ENCODE data around the gene SYCE3. TPM values are rescaled to one million over a fixed set of nuclear protein-coding genes. Genes with fewer than 3 reads are reported as not detected.

SYCE3 gene
- polyA plus RNA-seq, 2 donors: 0.32 TPM; not detected in 1

GRCh38 chr22:50527921-50528681 is 34.6 kb downstream of the SYCE3 start:
- peaks cover 0 to 2% of the 10 kb centered on the region in 2 donors for H3K9me3 ChIP-seq (ENCODE audit: control insufficient read depth in 2 of 2, insufficient read depth in 1 of 2, low read depth in 1 of 2, low read length in 1 of 2)
- peaks cover 3 to 9% of the 10 kb centered on the region in 2 donors for H3K36me3 ChIP-seq (ENCODE audit: control insufficient read depth in 2 of 2, insufficient read depth in 2 of 2, low read length in 1 of 2)
- peaks cover 13 to 39% of the 10 kb centered on the region in 2 donors for H3K4me1 ChIP-seq (ENCODE audit: control insufficient read depth in 2 of 2, insufficient read depth in 2 of 2, low read length in 1 of 2)
- 88 to 90% methylated on average over 18 of the region's 18 CpGs for WGBS, 2 donors
- H3K27me3 ChIP-seq (ENCODE audit: control insufficient read depth in 1 of 2, insufficient read depth in 2 of 2, low read length in 2 of 2): no peaks in the 10 kb centered on the region
- peak overlapping the region in 1 of 2 donors; percentile 99 for H3K27ac ChIP-seq (ENCODE audit: low read depth in 2 of 2, low read length in 1 of 2)
- no peak overlapping the region for H3K4me3 ChIP-seq (ENCODE audit: low read depth in 1 of 2, low read length in 2 of 2)

- peaks cover 0 to 2% of the 10 kb centered on the region in 2 donors for H3K9me3 ChIP-seq (ENCODE audit: control insufficient read depth in 2 of 2, insufficient read depth in 1 of 2, low read depth in 1 of 2, low read length in 1 of 2)
- no peaks in the 10 kb centered on the region for H3K27me3 ChIP-seq (ENCODE audit: control insufficient read depth in 1 of 2, insufficient read depth in 2 of 2, low read length in 2 of 2)
- H3K4me1 ChIP-seq (ENCODE audit: control insufficient read depth in 2 of 2, insufficient read depth in 2 of 2, low read length in 1 of 2): peaks cover 13 to 37% of the 10 kb centered on the region in 2 donors
- peak overlapping the region; percentile 90 to 100 for H3K27ac ChIP-seq (ENCODE audit: low read depth in 2 of 2, low read length in 1 of 2)
- peak overlapping the region; percentile 62 to 75 for H3K4me3 ChIP-seq (ENCODE audit: low read depth in 1 of 2, low read length in 2 of 2)
- 37 to 48% methylated on average over 28 to 29 of the region's 29 CpGs for WGBS, 2 donors
- peaks cover 7 to 19% of the 10 kb centered on the region in 2 donors for H3K36me3 ChIP-seq (ENCODE audit: control insufficient read depth in 2 of 2, insufficient read depth in 2 of 2, low read length in 1 of 2)
Observed at GRCh38 chr22:50526834-50527801, 35.6 kb downstream of the SYCE3 start.

GRCh38 chr22:50526108-50526833 is 36.4 kb downstream of the SYCE3 start:
- peak overlapping the region; percentile 62 to 75 for H3K4me3 ChIP-seq (ENCODE audit: low read depth in 1 of 2, low read length in 2 of 2)
- 1% methylated on average over 46 to 77 of the region's 77 CpGs for WGBS, 2 donors
- no peaks in the 10 kb centered on the region for H3K27me3 ChIP-seq (ENCODE audit: control insufficient read depth in 1 of 2, insufficient read depth in 2 of 2, low read length in 2 of 2)
- H3K27ac ChIP-seq (ENCODE audit: low read depth in 2 of 2, low read length in 1 of 2): peak overlapping the region; percentile 90 to 100
- peaks cover 0 to 2% of the 10 kb centered on the region in 2 donors for H3K9me3 ChIP-seq (ENCODE audit: control insufficient read depth in 2 of 2, insufficient read depth in 1 of 2, low read depth in 1 of 2, low read length in 1 of 2)
- H3K36me3 ChIP-seq (ENCODE audit: control insufficient read depth in 2 of 2, insufficient read depth in 2 of 2, low read length in 1 of 2): peaks cover 15 to 27% of the 10 kb centered on the region in 2 donors
- H3K4me1 ChIP-seq (ENCODE audit: control insufficient read depth in 2 of 2, insufficient read depth in 2 of 2, low read length in 1 of 2): peaks cover 13 to 37% of the 10 kb centered on the region in 2 donors

GRCh38 chr22:50525858-50526107 is 36.9 kb downstream of the SYCE3 start:
- 0% methylated on average over 20 to 33 of the region's 33 CpGs for WGBS, 2 donors
- peak overlapping the region; percentile 90 to 100 for H3K27ac ChIP-seq (ENCODE audit: low read depth in 2 of 2, low read length in 1 of 2)

GRCh38 chr22:50525104-50525857 is 37.4 kb downstream of the SYCE3 start, which contains the start of gene SCO2:
Gene SCO2, minus strand, starts transcription at chr22:50525598. Its CDS starts 1,187 bp downstream, at chr22:50524411.
- H3K4me1 ChIP-seq (ENCODE audit: control insufficient read depth in 2 of 2, insufficient read depth in 2 of 2, low read length in 1 of 2): peaks cover 13 to 37% of the 10 kb centered on the region in 2 donors
- H3K27me3 ChIP-seq (ENCODE audit: control insufficient read depth in 1 of 2, insufficient read depth in 2 of 2, low read length in 2 of 2): no peaks in the 10 kb centered on the region
- H3K27ac ChIP-seq (ENCODE audit: low read depth in 2 of 2, low read length in 1 of 2): peak within 1 kb of the TSS; percentile 90 to 100
- peaks cover 0 to 2% of the 10 kb centered on the region in 2 donors for H3K9me3 ChIP-seq (ENCODE audit: control insufficient read depth in 2 of 2, insufficient read depth in 1 of 2, low read depth in 1 of 2, low read length in 1 of 2)
- peaks cover 15 to 31% of the 10 kb centered on the region in 2 donors for H3K36me3 ChIP-seq (ENCODE audit: control insufficient read depth in 2 of 2, insufficient read depth in 2 of 2, low read length in 1 of 2)
- WGBS, 2 donors: 0 to 1% methylated on average over 67 to 84 of the region's 84 CpGs
- H3K4me3 ChIP-seq (ENCODE audit: low read depth in 1 of 2, low read length in 2 of 2): peak within 1 kb of the TSS; percentile 62 to 75

More at GRCh38 chr22:50525858-50526107, 36.9 kb downstream of the SYCE3 start:
- H3K27me3 ChIP-seq (ENCODE audit: control insufficient read depth in 1 of 2, insufficient read depth in 2 of 2, low read length in 2 of 2): no peaks in the 10 kb centered on the region
- peaks cover 13 to 37% of the 10 kb centered on the region in 2 donors for H3K4me1 ChIP-seq (ENCODE audit: control insufficient read depth in 2 of 2, insufficient read depth in 2 of 2, low read length in 1 of 2)
- peaks cover 0 to 2% of the 10 kb centered on the region in 2 donors for H3K9me3 ChIP-seq (ENCODE audit: control insufficient read depth in 2 of 2, insufficient read depth in 1 of 2, low read depth in 1 of 2, low read length in 1 of 2)
- peak overlapping the region; percentile 62 to 75 for H3K4me3 ChIP-seq (ENCODE audit: low read depth in 1 of 2, low read length in 2 of 2)
- peaks cover 15 to 31% of the 10 kb centered on the region in 2 donors for H3K36me3 ChIP-seq (ENCODE audit: control insufficient read depth in 2 of 2, insufficient read depth in 2 of 2, low read length in 1 of 2)

- H3K36me3 ChIP-seq (ENCODE audit: control insufficient read depth in 2 of 2, insufficient read depth in 2 of 2, low read length in 1 of 2): peaks cover 15 to 31% of the 10 kb centered on the region in 2 donors
- H3K4me3 ChIP-seq (ENCODE audit: low read depth in 1 of 2, low read length in 2 of 2): peak overlapping the region; percentile 62 to 75
- H3K4me1 ChIP-seq (ENCODE audit: control insufficient read depth in 2 of 2, insufficient read depth in 2 of 2, low read length in 1 of 2): peaks cover 13 to 37% of the 10 kb centered on the region in 2 donors
- H3K27me3 ChIP-seq (ENCODE audit: control insufficient read depth in 1 of 2, insufficient read depth in 2 of 2, low read length in 2 of 2): no peaks in the 10 kb centered on the region
- H3K27ac ChIP-seq (ENCODE audit: low read depth in 2 of 2, low read length in 1 of 2): peak overlapping the region; percentile 90 to 96
- H3K9me3 ChIP-seq (ENCODE audit: control insufficient read depth in 2 of 2, insufficient read depth in 1 of 2, low read depth in 1 of 2, low read length in 1 of 2): peaks cover 0 to 2% of the 10 kb centered on the region in 2 donors
- 3 to 7% methylated on average over 19 of the region's 19 CpGs for WGBS, 2 donors
Observed at GRCh38 chr22:50524676-50525103, 38.0 kb downstream of the SYCE3 start.

- Histone ChIP-seq H3K4me1 (ENCODE audit: control insufficient read depth in 2 of 2, insufficient read depth in 2 of 2, low read length in 1 of 2) (peaks cover 13 to 32% of the 10 kb centered on the region in 2 donors), H3K36me3 (ENCODE audit: control insufficient read depth in 2 of 2, insufficient read depth in 2 of 2, low read length in 1 of 2) (peaks cover 19 to 36% of the 10 kb centered on the region in 2 donors)
Observed at GRCh38 chr22:50523806-50524675, 38.7 kb downstream of the SYCE3 start.

GRCh38 chr22:50523458-50523805 is 39.3 kb downstream of the SYCE3 start:
- Histone ChIP-seq H3K27ac (ENCODE audit: low read depth in 2 of 2, low read length in 1 of 2) (peak overlapping the region in 1 of 2 donors; percentile 90), H3K4me3 (ENCODE audit: low read depth in 1 of 2, low read length in 2 of 2) (no peak overlapping the region), H3K4me1 (ENCODE audit: control insufficient read depth in 2 of 2, insufficient read depth in 2 of 2, low read length in 1 of 2) (peaks cover 13 to 27% of the 10 kb centered on the region in 2 donors), H3K36me3 (ENCODE audit: control insufficient read depth in 2 of 2, insufficient read depth in 2 of 2, low read length in 1 of 2) (peaks cover 23 to 42% of the 10 kb centered on the region in 2 donors), H3K9me3 (ENCODE audit: control insufficient read depth in 2 of 2, insufficient read depth in 1 of 2, low read depth in 1 of 2, low read length in 1 of 2) (peaks cover 0 to 2% of the 10 kb centered on the region in 2 donors), H3K27me3 (ENCODE audit: control insufficient read depth in 1 of 2, insufficient read depth in 2 of 2, low read length in 2 of 2) (no peaks in the 10 kb centered on the region)
- 89 to 91% methylated on average over 16 of the region's 16 CpGs for WGBS, 2 donors

More at GRCh38 chr22:50523806-50524675, 38.7 kb downstream of the SYCE3 start:
- Histone ChIP-seq H3K27me3 (ENCODE audit: control insufficient read depth in 1 of 2, insufficient read depth in 2 of 2, low read length in 2 of 2) (no peaks in the 10 kb centered on the region), H3K4me3 (ENCODE audit: low read depth in 1 of 2, low read length in 2 of 2) (peak overlapping the region; percentile 62 to 75), H3K27ac (ENCODE audit: low read depth in 2 of 2, low read length in 1 of 2) (peak overlapping the region; percentile 90 to 96), H3K9me3 (ENCODE audit: control insufficient read depth in 2 of 2, insufficient read depth in 1 of 2, low read depth in 1 of 2, low read length in 1 of 2) (peaks cover 0 to 2% of the 10 kb centered on the region in 2 donors)
- 66 to 69% methylated on average over 25 of the region's 25 CpGs for WGBS, 2 donors

Measured in esophagus (tissue), 2 donors.